DND-41 (cell line): Measurements from ENCODE around the gene NRG3.

ENCODE experiments used
- EZH2 ChIP-seq: IDR thresholded peaks from 3 replicates; pipeline ENCODE4 v1.6.1; 2012; ENCODE audit warnings: borderline replicate concordance, low read depth, mild to moderate bottlenecking, moderate library complexity, low read length, inconsistent platforms; ENCODE audit not compliant: severe bottlenecking
- TF ChIP-seq, protein P1 (sequence below): IDR thresholded peaks from 2 replicates; pipeline ENCODE4 v1.5.1; 2012; ENCODE audit warnings: borderline replicate concordance, low read length, moderate library complexity, mild to moderate bottlenecking; ENCODE audit not compliant: poor library complexity, severe bottlenecking; ENCODE audit errors: extremely low read depth

DNA sequence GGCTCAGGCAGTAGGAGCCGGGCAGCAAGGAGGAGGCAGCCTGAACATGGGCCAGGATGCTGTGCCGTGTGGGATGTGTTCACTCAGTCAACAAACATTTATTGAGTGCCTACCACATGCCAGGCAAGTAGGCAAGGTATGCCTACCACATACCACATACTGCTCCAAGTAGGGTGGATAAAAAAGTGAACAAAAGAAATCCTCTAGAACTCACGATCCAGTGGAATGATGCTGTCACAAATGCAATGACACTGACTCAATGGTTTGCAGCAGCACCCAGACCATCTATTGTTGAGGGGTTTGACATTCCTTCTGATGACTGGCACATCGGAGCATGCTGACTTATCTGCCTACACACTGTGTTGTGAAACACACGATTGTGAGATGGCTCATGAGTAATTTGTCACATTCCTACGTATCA lies 413.5 kb downstream of the NRG3 start:
- TF ChIP-seq, protein P1, sequence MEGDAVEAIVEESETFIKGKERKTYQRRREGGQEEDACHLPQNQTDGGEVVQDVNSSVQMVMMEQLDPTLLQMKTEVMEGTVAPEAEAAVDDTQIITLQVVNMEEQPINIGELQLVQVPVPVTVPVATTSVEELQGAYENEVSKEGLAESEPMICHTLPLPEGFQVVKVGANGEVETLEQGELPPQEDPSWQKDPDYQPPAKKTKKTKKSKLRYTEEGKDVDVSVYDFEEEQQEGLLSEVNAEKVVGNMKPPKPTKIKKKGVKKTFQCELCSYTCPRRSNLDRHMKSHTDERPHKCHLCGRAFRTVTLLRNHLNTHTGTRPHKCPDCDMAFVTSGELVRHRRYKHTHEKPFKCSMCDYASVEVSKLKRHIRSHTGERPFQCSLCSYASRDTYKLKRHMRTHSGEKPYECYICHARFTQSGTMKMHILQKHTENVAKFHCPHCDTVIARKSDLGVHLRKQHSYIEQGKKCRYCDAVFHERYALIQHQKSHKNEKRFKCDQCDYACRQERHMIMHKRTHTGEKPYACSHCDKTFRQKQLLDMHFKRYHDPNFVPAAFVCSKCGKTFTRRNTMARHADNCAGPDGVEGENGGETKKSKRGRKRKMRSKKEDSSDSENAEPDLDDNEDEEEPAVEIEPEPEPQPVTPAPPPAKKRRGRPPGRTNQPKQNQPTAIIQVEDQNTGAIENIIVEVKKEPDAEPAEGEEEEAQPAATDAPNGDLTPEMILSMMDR, result no peak
- TF ChIP-seq EZH2, result no peak
